Measurements from ENCODE around the gene PRKG1. TPM values are rescaled to one million over a fixed set of nuclear protein-coding genes. Genes with fewer than 3 reads are reported as not detected.

PRKG1 gene
- total RNA-seq, 1 donor from 2014 or later, result 4.6 TPM

- no peaks in the 10 kb centered on the region for H3K36me3 Mint-ChIP-seq (ENCODE audit: insufficient read depth)
- H3K27ac Mint-ChIP-seq, result no peak overlapping the region
- H3K4me3 Mint-ChIP-seq (ENCODE audit: low read depth), result no peak overlapping the region
- H3K9me3 Mint-ChIP-seq (ENCODE audit: low read depth), result peaks cover 3% of the 10 kb centered on the region
- no peaks in the 10 kb centered on the region for H3K27me3 Mint-ChIP-seq
- no peak for TF ChIP-seq CTCF (IDR thresholded peaks at IDR 0.05; ENCODE audit: unreplicated experiment)
- no peak for DNase-seq (ENCODE audit: low spot score, unreplicated experiment)
- peaks cover 10% of the 10 kb centered on the region for H3K4me1 Mint-ChIP-seq (ENCODE audit: low read depth)
Observed at GRCh38 chr10:52208365-52208764, 1134.1 kb downstream of the PRKG1 start.

- Mint-ChIP-seq H3K9me3 (ENCODE audit: low read depth) (no peaks in the 10 kb centered on the region), H3K4me1 (ENCODE audit: low read depth) (peaks cover 12% of the 10 kb centered on the region), H3K27ac (no peak overlapping the region), H3K36me3 (ENCODE audit: insufficient read depth) (no peaks in the 10 kb centered on the region), H3K4me3 (ENCODE audit: low read depth) (no peak overlapping the region), H3K27me3 (no peaks in the 10 kb centered on the region)
- DNase-seq (ENCODE audit: low spot score, unreplicated experiment), result no peak
- no peak for TF ChIP-seq CTCF (IDR thresholded peaks at IDR 0.05; ENCODE audit: unreplicated experiment)
Observed at GRCh38 chr10:52210161-52210560, 1135.9 kb downstream of the PRKG1 start.

- Mint-ChIP-seq H3K36me3 (ENCODE audit: insufficient read depth) (no peaks in the 10 kb centered on the region), H3K27ac (no peak overlapping the region)
Observed at GRCh38 chr10:52212062-52212461, 1137.8 kb downstream of the PRKG1 start.

GRCh38 chr10:52212802-52213201 lies 1138.5 kb downstream of the PRKG1 start:
- Mint-ChIP-seq H3K4me3 (ENCODE audit: low read depth) (no peak overlapping the region), H3K4me1 (ENCODE audit: low read depth) (peaks cover 12% of the 10 kb centered on the region), H3K9me3 (ENCODE audit: low read depth) (no peaks in the 10 kb centered on the region), H3K27me3 (no peaks in the 10 kb centered on the region), H3K27ac (no peak overlapping the region), H3K36me3 (ENCODE audit: insufficient read depth) (no peaks in the 10 kb centered on the region)
- no peak for TF ChIP-seq CTCF (IDR thresholded peaks at IDR 0.05; ENCODE audit: unreplicated experiment)
- DNase-seq (ENCODE audit: low spot score, unreplicated experiment), result no peak

More at GRCh38 chr10:52212062-52212461, 1137.8 kb downstream of the PRKG1 start:
- no peak for TF ChIP-seq CTCF (IDR thresholded peaks at IDR 0.05; ENCODE audit: unreplicated experiment)
- peaks cover 12% of the 10 kb centered on the region for H3K4me1 Mint-ChIP-seq (ENCODE audit: low read depth)
- H3K4me3 Mint-ChIP-seq (ENCODE audit: low read depth), result no peak overlapping the region
- no peaks in the 10 kb centered on the region for H3K9me3 Mint-ChIP-seq (ENCODE audit: low read depth)
- DNase-seq (ENCODE audit: low spot score, unreplicated experiment), result no peak
- H3K27me3 Mint-ChIP-seq, result no peaks in the 10 kb centered on the region

- no peak for DNase-seq (ENCODE audit: low spot score, unreplicated experiment)
- TF ChIP-seq CTCF (IDR thresholded peaks at IDR 0.05; ENCODE audit: unreplicated experiment), result no peak
- H3K4me3 Mint-ChIP-seq (ENCODE audit: low read depth), result no peak overlapping the region
- H3K27me3 Mint-ChIP-seq, result no peaks in the 10 kb centered on the region
- H3K36me3 Mint-ChIP-seq (ENCODE audit: insufficient read depth), result no peaks in the 10 kb centered on the region
- H3K4me1 Mint-ChIP-seq (ENCODE audit: low read depth), result peaks cover 12% of the 10 kb centered on the region
- no peaks in the 10 kb centered on the region for H3K9me3 Mint-ChIP-seq (ENCODE audit: low read depth)
- no peak overlapping the region for H3K27ac Mint-ChIP-seq
Observed at GRCh38 chr10:52213321-52213752, 1139.0 kb downstream of the PRKG1 start.

Data from progenitor cell of endocrine pancreas (in vitro differentiated cells).